HepG2 (cell line): ENCODE data around the gene GSTM2. TPM values are rescaled to one million over a fixed set of nuclear protein-coding genes. Genes with fewer than 3 reads are reported as not detected.

Experiments used
- ATAC-seq: fragments of 200-7000 bp; cut with Tn5 transposase; 3 replicates; pipeline ENCODE4 v1.9.1; 2020; ENCODE audit warnings: mild to moderate bottlenecking, moderate library complexity
- BruUV-seq: library from RNA; stranded (reverse); fragments of 400-500 nt; replicated peaks from 2 replicates; lab custom pipeline; 2021; lab: Mats Ljungman, UMichigan
- CTCF ChIA-PET: fragments of 300-600 bp; formaldehyde crosslinking; extraction: SDS; loops from one replicate; lab custom pipeline; 2021; ENCODE audit warnings: low total read pairs, inconsistent platforms, low intra/inter-chr PET ratio; lab: Yijun Ruan, JAX
- POLR2A ChIA-PET: fragments of 350-600 bp; sonication (Branson Sonifier 250); formaldehyde crosslinking; loops from one replicate; lab custom pipeline; 2020; ENCODE audit warnings: antibody characterized with exemption, inconsistent platforms; lab: Yijun Ruan, JAX
- DNase-seq: peaks from one replicate; pipeline ENCODE4 v3.0.0-alpha.2; 2015; ENCODE audit warnings: low spot score
- FAIRE-seq: peaks from 3 replicates; lab custom pipeline; 2011; peaks lifted over from hg19 to GRCh38; lab: Jason Lieb, UNC
- H2AFZ ChIP-seq: one replicate; pipeline ENCODE4 v1.6.1; 2011; ENCODE audit warnings: low read length, inconsistent platforms
- H3K27ac ChIP-seq: fragments of 300-600 bp; 3 replicates; pipeline ENCODE4 v1.8.0; 2011; ENCODE audit warnings: mixed run types, mild to moderate bottlenecking, mixed read lengths, low read length, inconsistent platforms; ENCODE audit not compliant: insufficient read depth; ENCODE audit errors: extremely low read length
- H3K27me3 ChIP-seq, 2 experiments: fragments of 200-600 bp in 1 of 2; 2 replicates in 1 of 2; 3 replicates in 1 of 2; pipeline versions ENCODE4 v1.6.0 to v1.8.0; 2011; ENCODE audit warnings: low read length in 2 of 2, mild to moderate bottlenecking in 2 of 2, moderate library complexity in 2 of 2, inconsistent platforms in 1 of 2; ENCODE audit not compliant: insufficient read depth in 2 of 2, control insufficient read depth in 1 of 2
- H3K36me3 ChIP-seq, 2 experiments: fragments of 200-600 bp in 1 of 2; replicated peaks in 1 of 2; 2 replicates in 1 of 2; 3 replicates in 1 of 2; pipeline versions ENCODE4 v1.5.1 to v1.8.0; 2011; ENCODE audit warnings: low read length in 2 of 2, inconsistent platforms in 1 of 2; ENCODE audit not compliant: insufficient read depth in 2 of 2, control insufficient read depth in 1 of 2
- H3K4me1 ChIP-seq: 2 replicates; pipeline ENCODE4 v1.5.1; 2012; ENCODE audit warnings: low read length, inconsistent platforms; ENCODE audit not compliant: insufficient read depth
- H3K4me2 ChIP-seq: 2 replicates; pipeline ENCODE4 v1.6.0; 2011; ENCODE audit warnings: low read depth, low read length, inconsistent platforms
- H3K4me3 ChIP-seq, 3 experiments: fragments of 200-600 bp in 1 of 3; sonication (generic), shearing (Covaris generic) in 1 of 3; replicated peaks in 1 of 3; 2 replicates each; pipeline ENCODE4 v1.5.1; 2011 to 2016; ENCODE audit warnings: low read length in 3 of 3, inconsistent platforms in 2 of 3, low read depth in 2 of 3, mild to moderate bottlenecking in 2 of 3, control low read depth in 1 of 3, mixed read lengths in 1 of 3; ENCODE audit not compliant: insufficient read depth in 1 of 3
- H3K79me2 ChIP-seq: one replicate; pipeline ENCODE4 v1.6.1; 2011; ENCODE audit warnings: low read length, inconsistent platforms; ENCODE audit not compliant: insufficient read depth
- H3K9ac ChIP-seq: 2 replicates; pipeline ENCODE4 v1.6.0; 2011; ENCODE audit warnings: mild to moderate bottlenecking, low read depth, low read length, inconsistent platforms; ENCODE audit not compliant: insufficient read depth
- H3K9me3 ChIP-seq: 2 replicates; pipeline ENCODE4 v1.5.1; 2012; ENCODE audit warnings: mild to moderate bottlenecking, low read length
- H4K20me1 ChIP-seq: 2 replicates; pipeline ENCODE4 v1.6.0; 2011; ENCODE audit warnings: inconsistent platforms, mild to moderate bottlenecking, low read length, moderate library complexity; ENCODE audit not compliant: insufficient read depth
- ATF7 ChIP-seq, 2 experiments: fragments of 450-650 bp in 1 of 2; sonication (generic) in 1 of 2; formaldehyde crosslinking in 1 of 2; IDR thresholded peaks; 2 replicates each; pipeline versions ENCODE4 v1.4.0 to v1.6.1; 2016 to 2020; ENCODE audit warnings: antibody characterized with exemption in 1 of 2, mild to moderate bottlenecking in 1 of 2, missing genetic modification reagents in 1 of 2
- FOXC1 ChIP-seq: sonication (generic); formaldehyde crosslinking; IDR thresholded peaks from 2 replicates; pipeline ENCODE4 v1.8.0; 2022; ENCODE audit warnings: mild to moderate bottlenecking, missing genetic modification reagents, borderline replicate concordance
- NCOR1 ChIP-seq: fragments of 200-600 bp; sonication (generic); IDR thresholded peaks from 2 replicates; pipeline ENCODE4 v1.7.0; 2017; ENCODE audit warnings: antibody characterized with exemption, low read length, borderline replicate concordance
- RBFOX2 ChIP-seq: fragments of 200-400 bp; formaldehyde crosslinking; IDR thresholded peaks from 2 replicates; pipeline ENCODE4 v1.6.1; 2017; ENCODE audit warnings: low read depth, mild to moderate bottlenecking, low read length
- TBX3 ChIP-seq: fragments of 450-650 bp; IDR thresholded peaks from 2 replicates; pipeline ENCODE4 v1.6.1; 2017; ENCODE audit warnings: antibody characterized with exemption, mild to moderate bottlenecking, inconsistent platforms, borderline replicate concordance
- ZBTB21 ChIP-seq: sonication (generic); formaldehyde crosslinking; IDR thresholded peaks from 2 replicates; pipeline ENCODE4 v1.4.0; 2020; ENCODE audit warnings: missing genetic modification reagents
- ZNF468 ChIP-seq: sonication (generic); formaldehyde crosslinking; IDR thresholded peaks from 2 replicates; pipeline ENCODE4 v1.8.0; 2022; ENCODE audit warnings: mild to moderate bottlenecking, moderate library complexity, missing genetic modification reagents
- ZNF713 ChIP-seq: sonication (generic); formaldehyde crosslinking; IDR thresholded peaks from 2 replicates; pipeline ENCODE4 v1.4.0; 2020; ENCODE audit warnings: mild to moderate bottlenecking, missing genetic modification reagents
- ZSCAN21 ChIP-seq: sonication (generic); formaldehyde crosslinking; IDR thresholded peaks from 2 replicates; pipeline ENCODE4 v1.8.0; 2022; ENCODE audit warnings: mild to moderate bottlenecking, missing genetic modification reagents, moderate library complexity, borderline replicate concordance
- WGBS: methylation state at CpG from one replicate; pipeline ENCODE4 v1.1.6; 2017; ENCODE audit warnings: low lambda C conversion rate; 5-methylcytosine and 5-hydroxymethylcytosine counted together
- in situ Hi-C: cut with HindIII; loops from 2 replicates; pipeline ENCODE4 v1.10.0; 2017; ENCODE audit warnings: low pct_unique_long_range_greater_than_20kb; ENCODE audit not compliant: extremely low pct_ligation_motif_present
- intact Hi-C: fragments of 100-400 bp; cut with micrococcal nuclease; formaldehyde crosslinking; loops from one replicate; pipeline ENCODE4 v1.10.0; 2022; ENCODE audit not compliant: unreplicated experiment
- polyA plus RNA-seq, 8 experiments: library from polyadenylated mRNA; depleted of rRNA in 3 of 8; stranded (reverse) in 7 of 8; unstranded in 1 of 8; fragments of >200 nt; fragmentation: Illumina TruSeq in 4 of 8; extraction: Trizol in 4 of 8; gene quantifications; 2 replicates each; pipeline versions ENCODE4 v1.2.1 to v1.2.3, GENCODE V29; 2011 to 2016; ENCODE audit warnings: low read depth in 4 of 8, missing spikeins in 1 of 8, mixed read lengths in 1 of 8; ENCODE audit not compliant: insufficient read depth in 1 of 8
- total RNA-seq, 5 experiments: library from RNA; depleted of rRNA; stranded (reverse); fragments of >200 nt; fragmentation: Illumina TruSeq; extraction: Trizol; gene quantifications; 2 replicates each; pipeline ENCODE4 v1.2.3, GENCODE V29; 2016; ENCODE audit warnings: low read depth in 1 of 5
- TF ChIP-seq, protein P1 (sequence below), 2 experiments: sonication (generic) in 1 of 2; formaldehyde crosslinking in 1 of 2; IDR thresholded peaks; 2 replicates each; pipeline versions ENCODE4 v1.4.0 to v1.6.1; 2016 to 2020; ENCODE audit warnings: borderline replicate concordance in 1 of 2, low read depth in 1 of 2, mild to moderate bottlenecking in 1 of 2, missing genetic modification reagents in 1 of 2
- TF ChIP-seq, protein P2 (sequence below), 2 experiments: IDR thresholded peaks; 2 replicates each; pipeline ENCODE4 v1.6.1; 2011 to 2012; ENCODE audit warnings: low read length in 2 of 2, borderline replicate concordance in 1 of 2, low read depth in 1 of 2, mild to moderate bottlenecking in 1 of 2, moderate library complexity in 1 of 2
- TF ChIP-seq, protein P3 (sequence below): sonication (generic); formaldehyde crosslinking; IDR thresholded peaks from 2 replicates; pipeline ENCODE4 v1.5.0; 2020; ENCODE audit warnings: mild to moderate bottlenecking, missing genetic modification reagents

The GSTM2 gene
- total and polyA plus RNA-seq, 2 of the 13 experiments (the other 11 are each of a cell fraction or from before 2014, with no cell fraction given) = 7.0 to 15.0 TPM

DNA sequence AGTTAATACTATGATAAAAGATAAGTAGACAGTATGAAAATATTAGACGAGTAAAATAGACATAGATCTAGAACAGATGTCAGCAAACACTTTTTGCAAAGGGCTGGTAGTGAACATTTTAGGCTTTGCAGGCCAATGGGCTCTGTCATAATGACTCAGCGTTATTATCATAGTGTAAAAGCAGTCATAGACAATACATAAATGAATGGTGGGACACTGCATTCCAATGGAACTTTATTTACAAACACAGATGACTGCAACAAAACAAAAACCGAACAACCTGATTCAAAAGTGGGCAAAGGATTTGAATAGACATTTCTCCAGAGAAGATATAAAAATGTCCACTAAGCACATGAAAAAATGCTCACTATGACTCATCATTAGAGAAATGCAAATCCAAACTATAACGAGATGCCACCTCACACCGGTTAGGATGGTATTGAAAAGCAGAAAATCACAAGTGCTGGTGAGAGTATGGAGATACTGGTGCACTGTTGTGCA is 51.5 kb downstream of the GSTM2 start (continued):
- TF ChIP-seq, protein P1, sequence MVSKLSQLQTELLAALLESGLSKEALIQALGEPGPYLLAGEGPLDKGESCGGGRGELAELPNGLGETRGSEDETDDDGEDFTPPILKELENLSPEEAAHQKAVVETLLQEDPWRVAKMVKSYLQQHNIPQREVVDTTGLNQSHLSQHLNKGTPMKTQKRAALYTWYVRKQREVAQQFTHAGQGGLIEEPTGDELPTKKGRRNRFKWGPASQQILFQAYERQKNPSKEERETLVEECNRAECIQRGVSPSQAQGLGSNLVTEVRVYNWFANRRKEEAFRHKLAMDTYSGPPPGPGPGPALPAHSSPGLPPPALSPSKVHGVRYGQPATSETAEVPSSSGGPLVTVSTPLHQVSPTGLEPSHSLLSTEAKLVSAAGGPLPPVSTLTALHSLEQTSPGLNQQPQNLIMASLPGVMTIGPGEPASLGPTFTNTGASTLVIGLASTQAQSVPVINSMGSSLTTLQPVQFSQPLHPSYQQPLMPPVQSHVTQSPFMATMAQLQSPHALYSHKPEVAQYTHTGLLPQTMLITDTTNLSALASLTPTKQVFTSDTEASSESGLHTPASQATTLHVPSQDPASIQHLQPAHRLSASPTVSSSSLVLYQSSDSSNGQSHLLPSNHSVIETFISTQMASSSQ (IDR thresholded peaks at IDR 0.05; ENCODE audit: low read depth) = no peak
- TF ChIP-seq, protein P1 (CRISPR knock-in tag; IDR thresholded peaks at IDR 0.05; ENCODE audit: borderline replicate concordance) = no peak

DNA sequence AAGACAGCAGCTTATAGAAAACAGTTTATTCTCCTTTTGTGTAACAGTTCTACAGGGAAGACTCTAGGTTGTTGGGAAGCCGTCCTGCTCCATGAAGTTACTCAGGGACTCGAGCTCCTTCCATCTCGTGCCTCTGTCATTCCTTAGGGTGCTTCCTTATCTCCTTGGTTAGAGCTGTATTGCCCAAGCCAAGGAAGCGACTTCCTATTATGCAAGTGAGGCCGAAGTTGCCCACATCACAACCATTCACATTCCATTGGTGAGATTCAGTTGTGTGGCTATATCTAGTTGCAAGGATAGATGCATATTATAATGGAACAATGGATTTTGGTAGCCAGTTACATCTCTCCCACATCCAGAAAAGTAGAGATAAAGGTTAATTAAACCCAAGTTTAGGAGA is 53.2 kb downstream of the GSTM2 start:
- no peak overlapping the region for H3K4me3 ChIP-seq
- H3K9me3 ChIP-seq = no peaks in the 10 kb centered on the region
- H3K36me3 ChIP-seq = no peaks in the 10 kb centered on the region
- WGBS = 22% methylated on average over 5 of the region's 5 CpGs
- ATAC-seq (no peak), FAIRE-seq (no peak), DNase-seq (no peak)
- intact Hi-C loops (no loop called here), in situ Hi-C loops (no loop called here)
- CTCF ChIA-PET = no interaction called here
- POLR2A ChIA-PET = no interaction called here
- peaks cover 11% of the 10 kb centered on the region for H3K4me1 ChIP-seq
- no peak overlapping the region for H3K4me2 ChIP-seq
- BruUV-seq = no TSS peak
- no peak overlapping the region for H2AFZ ChIP-seq
- peaks cover 0 to 16% of the 10 kb centered on the region in 2 experiments; a peak in 2 of 5 replicates for H3K27me3 ChIP-seq
- H3K27ac ChIP-seq = no peak overlapping the region
- no peaks in the 10 kb centered on the region for H3K79me2 ChIP-seq
- no peak overlapping the region for H3K9ac ChIP-seq
- no peaks in the 10 kb centered on the region for H4K20me1 ChIP-seq
- TF ChIP-seq NCOR1 (no peak), TBX3 (no peak), ATF7 (IDR thresholded peaks at IDR 0.05) (no peak), ATF7 (CRISPR knock-in tag; IDR thresholded peaks at IDR 0.05) (no peak), ZBTB21 (CRISPR knock-in tag) (no peak), ZSCAN21 (CRISPR knock-in tag) (no peak), ZNF713 (CRISPR knock-in tag) (no peak), RBFOX2 (no peak), FOXC1 (CRISPR knock-in tag) (no peak), ZNF468 (CRISPR knock-in tag) (no peak)
- TF ChIP-seq, protein P2, sequence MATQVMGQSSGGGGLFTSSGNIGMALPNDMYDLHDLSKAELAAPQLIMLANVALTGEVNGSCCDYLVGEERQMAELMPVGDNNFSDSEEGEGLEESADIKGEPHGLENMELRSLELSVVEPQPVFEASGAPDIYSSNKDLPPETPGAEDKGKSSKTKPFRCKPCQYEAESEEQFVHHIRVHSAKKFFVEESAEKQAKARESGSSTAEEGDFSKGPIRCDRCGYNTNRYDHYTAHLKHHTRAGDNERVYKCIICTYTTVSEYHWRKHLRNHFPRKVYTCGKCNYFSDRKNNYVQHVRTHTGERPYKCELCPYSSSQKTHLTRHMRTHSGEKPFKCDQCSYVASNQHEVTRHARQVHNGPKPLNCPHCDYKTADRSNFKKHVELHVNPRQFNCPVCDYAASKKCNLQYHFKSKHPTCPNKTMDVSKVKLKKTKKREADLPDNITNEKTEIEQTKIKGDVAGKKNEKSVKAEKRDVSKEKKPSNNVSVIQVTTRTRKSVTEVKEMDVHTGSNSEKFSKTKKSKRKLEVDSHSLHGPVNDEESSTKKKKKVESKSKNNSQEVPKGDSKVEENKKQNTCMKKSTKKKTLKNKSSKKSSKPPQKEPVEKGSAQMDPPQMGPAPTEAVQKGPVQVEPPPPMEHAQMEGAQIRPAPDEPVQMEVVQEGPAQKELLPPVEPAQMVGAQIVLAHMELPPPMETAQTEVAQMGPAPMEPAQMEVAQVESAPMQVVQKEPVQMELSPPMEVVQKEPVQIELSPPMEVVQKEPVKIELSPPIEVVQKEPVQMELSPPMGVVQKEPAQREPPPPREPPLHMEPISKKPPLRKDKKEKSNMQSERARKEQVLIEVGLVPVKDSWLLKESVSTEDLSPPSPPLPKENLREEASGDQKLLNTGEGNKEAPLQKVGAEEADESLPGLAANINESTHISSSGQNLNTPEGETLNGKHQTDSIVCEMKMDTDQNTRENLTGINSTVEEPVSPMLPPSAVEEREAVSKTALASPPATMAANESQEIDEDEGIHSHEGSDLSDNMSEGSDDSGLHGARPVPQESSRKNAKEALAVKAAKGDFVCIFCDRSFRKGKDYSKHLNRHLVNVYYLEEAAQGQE (IDR thresholded peaks at IDR 0.05; ENCODE audit: borderline replicate concordance in 1 of 2, low read depth in 1 of 2, low read length in 2 of 2) = no peak
- TF ChIP-seq, protein P3, sequence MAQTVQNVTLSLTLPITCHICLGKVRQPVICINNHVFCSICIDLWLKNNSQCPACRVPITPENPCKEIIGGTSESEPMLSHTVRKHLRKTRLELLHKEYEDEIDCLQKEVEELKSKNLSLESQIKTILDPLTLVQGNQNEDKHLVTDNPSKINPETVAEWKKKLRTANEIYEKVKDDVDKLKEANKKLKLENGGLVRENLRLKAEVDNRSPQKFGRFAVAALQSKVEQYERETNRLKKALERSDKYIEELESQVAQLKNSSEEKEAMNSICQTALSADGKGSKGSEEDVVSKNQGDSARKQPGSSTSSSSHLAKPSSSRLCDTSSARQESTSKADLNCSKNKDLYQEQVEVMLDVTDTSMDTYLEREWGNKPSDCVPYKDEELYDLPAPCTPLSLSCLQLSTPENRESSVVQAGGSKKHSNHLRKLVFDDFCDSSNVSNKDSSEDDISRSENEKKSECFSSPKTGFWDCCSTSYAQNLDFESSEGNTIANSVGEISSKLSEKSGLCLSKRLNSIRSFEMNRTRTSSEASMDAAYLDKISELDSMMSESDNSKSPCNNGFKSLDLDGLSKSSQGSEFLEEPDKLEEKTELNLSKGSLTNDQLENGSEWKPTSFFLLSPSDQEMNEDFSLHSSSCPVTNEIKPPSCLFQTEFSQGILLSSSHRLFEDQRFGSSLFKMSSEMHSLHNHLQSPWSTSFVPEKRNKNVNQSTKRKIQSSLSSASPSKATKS (CRISPR knock-in tag) = no peak
